CD8-positive, alpha-beta memory T cell (primary cell): Measurements from ENCODE around the gene ERCC6. TPM values are rescaled to one million over a fixed set of nuclear protein-coding genes. Genes with fewer than 3 reads are reported as not detected.
A peak's percentile ranks its signal among the peaks of the same experiment; 100 is the strongest.

Experiments
- CTCF ChIA-PET: fragments of 350-600 bp; sonication (Branson Sonifier 250); formaldehyde crosslinking; loops from one replicate; lab custom pipeline; 2021; ENCODE audit warnings: antibody characterized with exemption; lab: Charles Lee
- POLR2A ChIA-PET: fragments of 350-600 bp; sonication (Branson Sonifier 250); formaldehyde crosslinking; loops from one replicate; lab custom pipeline; 2021; ENCODE audit warnings: antibody characterized with exemption; lab: Charles Lee
- DNase-seq, 5 donors: peaks; one replicate each; pipeline versions ENCODE4 v3.0.0 to v3.0.0-alpha.2; 2020 to 2022; ENCODE audit warnings: mixed read lengths in 1 of 5
- H3K27ac ChIP-seq: one replicate; pipeline ENCODE4 v1.7.0; 2013; ENCODE audit warnings: low read depth, mild to moderate bottlenecking, low read length, moderate library complexity
- H3K27me3 ChIP-seq: 2 replicates; pipeline ENCODE4 v1.7.0; 2013; ENCODE audit warnings: low read length, mild to moderate bottlenecking; ENCODE audit not compliant: insufficient read depth, poor library complexity, severe bottlenecking
- H3K36me3 ChIP-seq: 2 replicates; pipeline ENCODE4 v1.7.0; 2013; ENCODE audit warnings: mild to moderate bottlenecking, low read length, moderate library complexity; ENCODE audit not compliant: insufficient read depth
- H3K4me1 ChIP-seq: 2 replicates; pipeline ENCODE4 v1.7.0; 2013; ENCODE audit warnings: mild to moderate bottlenecking, low read length, moderate library complexity; ENCODE audit not compliant: insufficient read depth
- H3K4me3 ChIP-seq: 2 replicates; pipeline ENCODE4 v1.7.0; 2013; ENCODE audit warnings: mild to moderate bottlenecking, low read length
- H3K9me3 ChIP-seq: 2 replicates; pipeline ENCODE4 v1.7.0; 2013; ENCODE audit warnings: mild to moderate bottlenecking, low read length
- H3K27ac Mint-ChIP-seq, 8 donors: one replicate each; pipeline ENCODE4 v1.8.0; 2020 to 2021; ENCODE audit warnings: mixed read lengths in 8 of 8, mild to moderate bottlenecking in 6 of 8, inconsistent platforms in 3 of 8, moderate library complexity in 3 of 8
- H3K27me3 Mint-ChIP-seq, 2 donors: one replicate each; pipeline ENCODE4 v1.8.0; 2020 to 2021; ENCODE audit warnings: mixed read lengths in 2 of 2, mild to moderate bottlenecking in 1 of 2, moderate library complexity in 1 of 2
- H3K36me3 Mint-ChIP-seq, 3 donors: one replicate each; pipeline ENCODE4 v1.8.0; 2020 to 2021; ENCODE audit warnings: mixed read lengths in 3 of 3, inconsistent platforms in 1 of 3, mild to moderate bottlenecking in 1 of 3
- H3K4me1 Mint-ChIP-seq, 3 donors: one replicate each; pipeline ENCODE4 v1.8.0; 2020 to 2021; ENCODE audit warnings: mixed read lengths in 3 of 3, inconsistent platforms in 1 of 3, mild to moderate bottlenecking in 1 of 3
- H3K4me3 Mint-ChIP-seq, 7 donors: one replicate each; pipeline ENCODE4 v1.8.0; 2020 to 2021; ENCODE audit warnings: mixed read lengths in 7 of 7, mild to moderate bottlenecking in 6 of 7, moderate library complexity in 4 of 7, inconsistent platforms in 2 of 7
- H3K9me3 Mint-ChIP-seq, 5 donors: one replicate each; pipeline ENCODE4 v1.8.0; 2020 to 2022; ENCODE audit warnings: mixed read lengths in 5 of 5, mild to moderate bottlenecking in 3 of 5, moderate library complexity in 2 of 5, inconsistent platforms in 1 of 5
- polyA plus RNA-seq: library from polyadenylated mRNA; unstranded; fragments of 300-500 nt; fragmentation: Illumina TruSeq; gene quantifications from one replicate; pipeline ENCODE4 v1.2.3, GENCODE V29; 2021
- total RNA-seq, 2 experiments: library from RNA; stranded (reverse); gene quantifications; one replicate each; pipeline ENCODE4 v1.2.3, GENCODE V29; 2021

Gene ERCC6
- 10 to 100 TPM; 27.0 to 27.8 TPM for total RNA-seq
- polyA plus RNA-seq: 9.8 TPM

DNA sequence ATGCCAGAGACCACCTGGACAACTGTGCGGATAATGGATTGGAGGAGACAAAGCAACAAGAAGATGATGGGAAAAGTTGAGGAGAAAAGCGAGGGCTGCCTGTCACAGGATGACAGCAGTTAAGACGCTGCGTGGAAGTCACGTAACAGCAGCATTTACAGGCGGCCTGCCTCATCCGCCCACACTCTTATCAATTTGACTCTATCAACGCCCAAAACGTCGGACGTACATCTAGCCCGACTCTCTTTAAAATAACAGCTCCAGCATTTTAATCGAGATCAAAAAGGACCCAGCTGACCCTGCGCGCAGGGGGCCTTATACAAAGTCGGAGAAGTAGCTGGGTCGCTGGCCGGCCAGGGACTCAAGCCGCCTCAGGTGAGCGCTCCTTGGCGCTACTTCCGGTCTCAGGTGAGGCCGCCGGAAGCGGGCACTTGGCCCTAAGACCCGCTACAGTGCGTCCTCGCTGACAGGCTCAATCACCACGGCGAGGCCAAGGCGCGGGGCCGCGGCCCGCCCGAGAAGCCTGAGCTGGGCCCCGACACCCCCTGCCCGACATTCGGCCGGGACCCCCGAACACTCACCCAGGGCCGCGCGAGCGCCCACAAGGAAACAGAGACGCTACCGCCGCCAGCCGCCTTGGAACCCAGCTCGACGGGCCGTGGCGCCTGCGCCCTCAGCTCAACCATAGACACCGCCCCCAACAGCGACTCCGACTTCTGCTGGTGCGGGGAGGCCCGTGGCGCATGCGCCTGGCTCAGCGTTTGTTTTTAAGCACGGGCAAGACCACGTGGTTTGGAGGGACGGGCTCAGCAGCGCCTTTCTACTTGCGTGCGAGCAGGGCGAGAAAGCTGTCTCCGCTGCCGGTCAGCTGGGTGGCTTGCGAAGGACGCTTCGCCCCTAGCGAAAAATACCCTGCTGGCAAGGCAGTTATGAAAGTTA, at the start of gene ERCC6:
Gene ERCC6 (minus strand): TSS at position 741 of the 939 bp plus-strand sequence.
- Histone ChIP-seq H3K4me1 (peaks cover 19% of the 10 kb centered on the region), H3K9me3 (no peaks in the 10 kb centered on the region), H3K36me3 (no peaks in the 10 kb centered on the region), H3K27ac (peak within 1 kb of the TSS; percentile 83), H3K4me3 (peak within 1 kb of the TSS; percentile 87), H3K27me3 (no peaks in the 10 kb centered on the region)
- DNase-seq: peak; percentile 91 to 98 (median 94)
- POLR2A ChIA-PET: interaction anchor here (0.8 kb wide), 1 partner anchor 56 kb away, joined by 3 read pairs; no protein-coding TSS in a partner anchor
- Mint-ChIP-seq H3K27me3 (peaks cover 9 to 23% of the 10 kb centered on the region in 2 donors), H3K4me1 (peaks cover 36 to 50% (median 50%) of the 10 kb centered on the region in 3 donors), H3K4me3 (peak within 1 kb of the TSS; percentile 91 to 95 (median 93)), H3K36me3 (peaks cover 0 to 20% (median 5%) of the 10 kb centered on the region in 3 donors), H3K27ac (peak within 1 kb of the TSS; percentile 82 to 98 (median 94)), H3K9me3 (peaks cover 0 to under 1% (median 0%) of the 10 kb centered on the region in 5 donors)
- CTCF ChIA-PET: interaction anchor here (1.0 to 1.7 kb wide), 5 partner anchors 9 to 131 kb away, joined by 3 to 7 read pairs (median 3); no protein-coding TSS in a partner anchor

DNA sequence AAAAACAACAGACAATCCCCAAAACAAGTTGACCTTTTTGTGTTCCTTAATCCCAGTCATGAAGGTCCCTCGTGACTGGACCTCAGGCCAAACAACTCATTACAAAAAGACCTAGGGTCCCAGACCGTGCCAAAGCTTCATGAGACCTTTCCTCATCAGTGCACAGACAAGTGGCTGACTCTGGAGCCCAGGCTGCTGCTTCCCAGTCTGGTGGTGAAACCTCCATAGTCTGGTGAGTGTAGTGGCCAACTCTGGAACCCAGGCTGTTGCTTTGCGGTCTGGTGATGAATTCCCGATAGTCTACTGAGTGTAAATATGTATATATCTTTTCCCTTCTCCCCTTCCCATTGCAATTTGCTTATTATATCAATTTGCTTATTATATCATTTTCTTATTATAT, 49.1 kb upstream of the ERCC6 start:
- H3K27ac ChIP-seq: no peak overlapping the region
- no peak for DNase-seq
- H3K4me3 Mint-ChIP-seq: no peak overlapping the region
- H3K27me3 Mint-ChIP-seq: peaks cover 10 to 37% of the 10 kb centered on the region in 2 donors
- no peaks in the 10 kb centered on the region for H3K27me3 ChIP-seq
- H3K4me3 ChIP-seq: no peak overlapping the region
- CTCF ChIA-PET: no interaction called here
- H3K9me3 ChIP-seq: no peaks in the 10 kb centered on the region
- H3K27ac Mint-ChIP-seq: no peak overlapping the region
- no peaks in the 10 kb centered on the region for H3K36me3 Mint-ChIP-seq
- peaks cover 0 to 4% (median 0%) of the 10 kb centered on the region in 5 donors for H3K9me3 Mint-ChIP-seq
- H3K36me3 ChIP-seq: no peaks in the 10 kb centered on the region
- POLR2A ChIA-PET: no interaction called here
- no peaks in the 10 kb centered on the region for H3K4me1 ChIP-seq
- peaks cover 0 to under 1% (median 0%) of the 10 kb centered on the region in 3 donors for H3K4me1 Mint-ChIP-seq

DNA sequence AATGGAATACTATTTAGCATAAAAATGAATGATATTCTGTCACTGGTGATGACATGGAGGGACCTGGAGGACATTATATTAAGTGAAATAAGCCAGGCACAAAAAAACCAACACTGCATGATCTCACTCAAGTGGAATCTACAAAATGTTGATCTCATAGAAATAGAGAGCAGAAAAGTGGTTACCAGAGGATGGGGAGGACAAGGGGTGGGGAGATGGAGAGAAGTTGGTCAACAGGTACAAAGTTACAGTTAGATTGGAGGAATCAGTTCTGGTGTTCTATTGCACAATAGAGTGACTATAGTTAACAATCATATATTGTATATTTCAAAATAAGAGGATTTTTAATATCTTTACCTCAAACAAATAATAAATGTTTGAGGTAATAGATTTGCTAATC, 46.5 kb upstream of the ERCC6 start:
- Mint-ChIP-seq H3K9me3 (peaks cover 0 to 4% (median 0%) of the 10 kb centered on the region in 5 donors), H3K36me3 (no peaks in the 10 kb centered on the region), H3K4me1 (peaks cover 0 to 10% (median 3%) of the 10 kb centered on the region in 3 donors), H3K27me3 (peaks cover 4 to 34% of the 10 kb centered on the region in 2 donors), H3K4me3 (no peak overlapping the region), H3K27ac (no peak overlapping the region)
- no peaks in the 10 kb centered on the region for H3K9me3 ChIP-seq
- no peaks in the 10 kb centered on the region for H3K4me1 ChIP-seq
- no peaks in the 10 kb centered on the region for H3K36me3 ChIP-seq
- ChIA-PET POLR2A (no interaction called here), CTCF (interaction anchor here (1.7 kb wide), 1 partner anchor 8 kb away, joined by 4 read pairs; no protein-coding TSS in a partner anchor)
- H3K4me3 ChIP-seq: no peak overlapping the region
- DNase-seq: no peak
- no peak overlapping the region for H3K27ac ChIP-seq
- no peaks in the 10 kb centered on the region for H3K27me3 ChIP-seq

DNA sequence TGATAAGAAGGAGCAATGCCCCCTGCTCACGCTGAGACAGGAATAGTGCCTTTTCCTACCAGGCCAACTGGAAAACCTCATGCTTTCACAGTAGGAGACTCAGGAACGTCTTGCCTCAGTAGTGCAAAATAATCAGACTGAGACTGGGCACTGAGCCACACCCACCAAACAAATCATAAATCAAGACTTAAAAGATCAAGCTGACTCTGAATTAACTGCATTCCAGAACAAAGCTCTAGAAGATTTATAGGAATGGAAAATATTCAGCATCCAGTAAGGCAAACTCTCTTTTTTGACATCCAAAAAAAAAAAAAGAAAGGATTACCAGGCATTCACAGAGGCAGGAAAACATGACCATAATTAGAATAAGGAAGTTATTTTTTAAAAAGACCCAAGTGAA, 40.7 kb upstream of the ERCC6 start:
- Mint-ChIP-seq H3K4me3 (no peak overlapping the region), H3K36me3 (peaks cover 0 to 5% (median 0%) of the 10 kb centered on the region in 3 donors), H3K9me3 (no peaks in the 10 kb centered on the region), H3K27ac (no peak overlapping the region), H3K27me3 (peaks cover 2 to 32% of the 10 kb centered on the region in 2 donors), H3K4me1 (peaks cover 0 to 10% (median 3%) of the 10 kb centered on the region in 3 donors)
- no peak overlapping the region for H3K4me3 ChIP-seq
- DNase-seq: no peak
- H3K9me3 ChIP-seq: no peaks in the 10 kb centered on the region
- no peaks in the 10 kb centered on the region for H3K36me3 ChIP-seq
- ChIA-PET POLR2A (no interaction called here), CTCF (no interaction called here)
- no peaks in the 10 kb centered on the region for H3K4me1 ChIP-seq
- no peak overlapping the region for H3K27ac ChIP-seq
- no peaks in the 10 kb centered on the region for H3K27me3 ChIP-seq

DNA sequence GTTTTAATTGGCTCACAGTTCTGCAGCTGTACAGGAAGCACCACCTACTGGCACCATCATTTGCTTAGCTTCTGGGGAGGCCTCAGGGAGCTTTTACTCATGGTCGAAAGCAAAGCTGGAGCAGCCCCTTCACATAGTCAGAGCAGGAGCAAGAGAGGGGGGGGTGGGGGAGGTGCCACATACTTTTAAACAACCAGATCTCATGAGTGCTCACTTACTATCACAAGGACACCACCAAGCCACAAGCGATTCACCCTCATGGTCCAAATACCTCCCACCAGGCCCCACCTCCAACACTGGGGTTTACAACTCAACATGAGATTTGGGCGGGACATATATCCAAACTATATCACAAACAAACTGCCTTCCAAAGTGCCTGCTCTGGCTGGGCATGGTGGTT, 39.5 kb upstream of the ERCC6 start:
- no peak for DNase-seq
- H3K36me3 ChIP-seq: no peaks in the 10 kb centered on the region
- H3K4me1 ChIP-seq: no peaks in the 10 kb centered on the region
- no peaks in the 10 kb centered on the region for H3K27me3 ChIP-seq
- Mint-ChIP-seq H3K36me3 (peaks cover 0 to 5% (median 0%) of the 10 kb centered on the region in 3 donors), H3K27ac (no peak overlapping the region), H3K4me3 (no peak overlapping the region), H3K27me3 (peaks cover 2 to 28% of the 10 kb centered on the region in 2 donors), H3K9me3 (no peaks in the 10 kb centered on the region), H3K4me1 (peaks cover 0 to 10% (median 3%) of the 10 kb centered on the region in 3 donors)
- no peak overlapping the region for H3K4me3 ChIP-seq
- H3K27ac ChIP-seq: no peak overlapping the region
- no peaks in the 10 kb centered on the region for H3K9me3 ChIP-seq
- CTCF ChIA-PET: interaction anchor here (1.2 kb wide), 1 partner anchor 15 kb away, joined by 4 read pairs; no protein-coding TSS in a partner anchor
- POLR2A ChIA-PET: no interaction called here

DNA sequence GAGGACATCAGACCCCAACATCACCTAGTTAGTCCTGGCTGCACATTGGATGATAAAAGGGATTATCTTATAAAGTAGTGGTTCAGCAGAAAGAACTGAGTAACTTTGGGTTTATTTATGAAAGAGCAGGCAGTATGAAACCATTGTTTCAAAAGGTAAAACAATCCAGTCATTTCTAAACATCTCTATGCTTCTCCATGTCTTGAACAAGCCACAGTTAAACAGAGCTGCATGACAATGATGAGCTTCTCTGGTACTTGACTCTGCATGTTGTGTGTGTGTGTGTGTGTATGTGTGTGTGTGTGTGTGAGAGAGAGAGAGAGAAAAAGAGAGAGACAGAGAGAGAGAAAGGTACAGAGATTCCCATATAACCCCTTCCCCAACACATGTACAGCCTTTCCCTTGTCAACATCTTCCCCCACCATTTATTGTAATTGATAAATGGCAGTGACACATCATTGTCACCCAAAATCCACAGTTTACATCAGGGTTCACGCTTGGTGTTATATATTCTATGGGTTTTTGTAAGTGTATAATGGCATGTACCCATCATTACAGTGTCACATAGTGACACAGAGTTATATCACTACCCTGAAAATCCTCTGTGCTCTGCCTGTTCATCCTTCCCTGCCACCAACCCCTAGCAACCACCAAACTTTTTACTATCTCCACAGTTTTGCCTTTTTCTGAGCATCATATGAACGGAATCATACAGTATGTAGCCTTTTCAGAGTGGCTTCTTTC, 38.4 kb upstream of the ERCC6 start:
- H3K4me3 Mint-ChIP-seq: no peak overlapping the region
- Histone ChIP-seq H3K36me3 (no peaks in the 10 kb centered on the region), H3K4me1 (no peaks in the 10 kb centered on the region), H3K27me3 (no peaks in the 10 kb centered on the region), H3K9me3 (no peaks in the 10 kb centered on the region), H3K4me3 (no peak overlapping the region), H3K27ac (no peak overlapping the region)
- no peak for DNase-seq
- H3K27ac Mint-ChIP-seq: no peak overlapping the region
- H3K36me3 Mint-ChIP-seq: peaks cover 0 to 5% (median 0%) of the 10 kb centered on the region in 3 donors
- H3K4me1 Mint-ChIP-seq: peaks cover 0 to 10% (median 3%) of the 10 kb centered on the region in 3 donors
- ChIA-PET CTCF (interaction anchor here (1.2 kb wide), 1 partner anchor 16 kb away, joined by 4 read pairs; no protein-coding TSS in a partner anchor), POLR2A (no interaction called here)
- peaks cover 2 to 20% of the 10 kb centered on the region in 2 donors for H3K27me3 Mint-ChIP-seq
- no peaks in the 10 kb centered on the region for H3K9me3 Mint-ChIP-seq

DNA sequence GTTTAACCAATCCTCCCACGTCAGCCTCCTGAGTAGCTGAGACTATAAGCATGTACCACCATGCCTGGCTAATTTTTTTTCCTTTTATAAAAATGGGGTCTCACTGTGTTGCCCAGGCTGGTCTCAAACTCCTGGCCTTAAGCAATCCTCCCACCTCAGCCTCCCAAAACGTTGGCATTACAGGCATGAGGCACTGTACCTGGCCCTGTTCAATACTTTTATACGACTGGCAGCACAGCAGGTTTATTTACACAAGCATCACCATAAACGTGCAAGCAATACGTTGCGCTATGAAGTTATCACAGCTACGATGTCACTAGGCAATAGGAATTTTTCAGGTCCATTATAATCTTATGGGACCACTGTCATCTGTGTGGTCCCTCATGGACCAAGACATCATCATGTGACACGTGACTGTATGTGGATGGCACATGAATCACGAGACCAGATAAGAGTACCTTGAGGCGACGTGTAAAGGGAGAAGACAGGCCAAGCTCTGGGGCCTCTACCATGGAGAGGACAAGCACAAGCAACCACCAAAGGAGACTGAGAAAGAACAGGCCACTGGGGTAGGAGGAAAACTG, 36.7 kb upstream of the ERCC6 start:
- Mint-ChIP-seq H3K9me3 (no peaks in the 10 kb centered on the region), H3K36me3 (peaks cover 0 to 5% (median 0%) of the 10 kb centered on the region in 3 donors), H3K27ac (no peak overlapping the region), H3K4me3 (no peak overlapping the region), H3K27me3 (peaks cover 5 to 27% of the 10 kb centered on the region in 2 donors), H3K4me1 (peaks cover 0 to 3% (median 0%) of the 10 kb centered on the region in 3 donors)
- H3K4me1 ChIP-seq: no peaks in the 10 kb centered on the region
- CTCF ChIA-PET: no interaction called here
- H3K9me3 ChIP-seq: no peaks in the 10 kb centered on the region
- no peaks in the 10 kb centered on the region for H3K27me3 ChIP-seq
- no peaks in the 10 kb centered on the region for H3K36me3 ChIP-seq
- no peak overlapping the region for H3K4me3 ChIP-seq
- no peak for DNase-seq
- H3K27ac ChIP-seq: no peak overlapping the region
- POLR2A ChIA-PET: no interaction called here
